Suprapubic skin (tissue), 4 donors: ENCODE data around the gene PDXDC1.

Experiments used
- EP300 ChIP-seq: sonication (generic); formaldehyde crosslinking; IDR thresholded peaks from one replicate; pipeline ENCODE4 v1.6.1; 2017; ENCODE audit warnings: antibody characterized with exemption
- POLR2A ChIP-seq, 2 donors: fragments of 450-650 bp; IDR thresholded peaks; one replicate each; pipeline ENCODE4 v1.6.1; 2017; ENCODE audit warnings: antibody characterized with exemption in 2 of 2, mild to moderate bottlenecking in 2 of 2, moderate library complexity in 2 of 2
- POLR2AphosphoS5 ChIP-seq, 3 donors: sonication (generic); formaldehyde crosslinking; IDR thresholded peaks; one replicate each; pipeline ENCODE4 v1.6.1; 2017; ENCODE audit warnings: antibody characterized with exemption in 3 of 3
- TF ChIP-seq, protein P1 (sequence below), 2 donors: fragments of 200-600 bp in 1 of 2; fragments of 450-650 bp in 1 of 2; sonication (generic) in 1 of 2; IDR thresholded peaks; one replicate each; pipeline ENCODE4 v1.5.1; 2016 to 2019; ENCODE audit warnings: antibody characterized with exemption in 2 of 2, mild to moderate bottlenecking in 1 of 2, moderate library complexity in 1 of 2

- TF ChIP-seq, protein P1, sequence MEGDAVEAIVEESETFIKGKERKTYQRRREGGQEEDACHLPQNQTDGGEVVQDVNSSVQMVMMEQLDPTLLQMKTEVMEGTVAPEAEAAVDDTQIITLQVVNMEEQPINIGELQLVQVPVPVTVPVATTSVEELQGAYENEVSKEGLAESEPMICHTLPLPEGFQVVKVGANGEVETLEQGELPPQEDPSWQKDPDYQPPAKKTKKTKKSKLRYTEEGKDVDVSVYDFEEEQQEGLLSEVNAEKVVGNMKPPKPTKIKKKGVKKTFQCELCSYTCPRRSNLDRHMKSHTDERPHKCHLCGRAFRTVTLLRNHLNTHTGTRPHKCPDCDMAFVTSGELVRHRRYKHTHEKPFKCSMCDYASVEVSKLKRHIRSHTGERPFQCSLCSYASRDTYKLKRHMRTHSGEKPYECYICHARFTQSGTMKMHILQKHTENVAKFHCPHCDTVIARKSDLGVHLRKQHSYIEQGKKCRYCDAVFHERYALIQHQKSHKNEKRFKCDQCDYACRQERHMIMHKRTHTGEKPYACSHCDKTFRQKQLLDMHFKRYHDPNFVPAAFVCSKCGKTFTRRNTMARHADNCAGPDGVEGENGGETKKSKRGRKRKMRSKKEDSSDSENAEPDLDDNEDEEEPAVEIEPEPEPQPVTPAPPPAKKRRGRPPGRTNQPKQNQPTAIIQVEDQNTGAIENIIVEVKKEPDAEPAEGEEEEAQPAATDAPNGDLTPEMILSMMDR (IDR thresholded peaks at IDR 0.05) = no peak
- TF ChIP-seq POLR2A (IDR thresholded peaks at IDR 0.05) = no peak
- TF ChIP-seq POLR2AphosphoS5 (IDR thresholded peaks at IDR 0.05) = no peak
- no peak for TF ChIP-seq EP300
Observed at GRCh38 chr16:15054357-15055140, 79.7 kb downstream of the PDXDC1 start.
